Astrocyte (in vitro differentiated cells and primary cell): ENCODE results near the gene CABLES1. TPM values are rescaled to one million over a fixed set of nuclear protein-coding genes. Genes with fewer than 3 reads are reported as not detected.

Source experiments
- DNase-seq: peaks from one replicate; pipeline ENCODE4 v3.0.0-alpha.2; 2010; ENCODE audit warnings: low read depth
- FAIRE-seq: peaks from 2 replicates; lab custom pipeline; 2011; peaks lifted over from hg19 to GRCh38; lab: Jason Lieb, UNC
- H2AFZ ChIP-seq: 2 replicates; pipeline ENCODE4 v1.6.0; 2012; ENCODE audit warnings: low read depth, low read length, inconsistent platforms
- H3K27ac ChIP-seq: 2 replicates; pipeline ENCODE4 v1.5.1; 2011; ENCODE audit warnings: low read depth, low read length, inconsistent platforms
- H3K27me3 ChIP-seq: 2 replicates; pipeline ENCODE4 v1.6.0; 2011; ENCODE audit warnings: low read length, inconsistent platforms; ENCODE audit not compliant: insufficient read depth
- H3K36me3 ChIP-seq: 2 replicates; pipeline ENCODE4 v1.5.1; 2011; ENCODE audit warnings: low read length, inconsistent platforms; ENCODE audit not compliant: insufficient read depth
- H3K4me1 ChIP-seq: 2 replicates; pipeline ENCODE4 v1.5.1; 2011; ENCODE audit warnings: low read length, inconsistent platforms; ENCODE audit not compliant: insufficient read depth
- H3K4me2 ChIP-seq: 2 replicates; pipeline ENCODE4 v1.6.0; 2012; ENCODE audit warnings: low read length, inconsistent platforms
- H3K4me3 ChIP-seq: 2 replicates; pipeline ENCODE4 v1.5.1; 2011; ENCODE audit warnings: low read depth, mild to moderate bottlenecking, low read length, inconsistent platforms; ENCODE audit not compliant: insufficient read depth
- H3K79me2 ChIP-seq: 2 replicates; pipeline ENCODE4 v1.6.0; 2012; ENCODE audit warnings: mild to moderate bottlenecking, low read length, inconsistent platforms; ENCODE audit not compliant: insufficient read depth
- H3K9ac ChIP-seq: 2 replicates; pipeline ENCODE4 v1.6.0; 2012; ENCODE audit warnings: mild to moderate bottlenecking, low read length, inconsistent platforms
- H3K9me3 ChIP-seq: 2 replicates; pipeline ENCODE4 v1.5.1; 2012; ENCODE audit warnings: low read depth, mild to moderate bottlenecking, low read length, inconsistent platforms; ENCODE audit not compliant: insufficient read depth
- H4K20me1 ChIP-seq: 2 replicates; pipeline ENCODE4 v1.6.0; 2012; ENCODE audit warnings: low read length, inconsistent platforms; ENCODE audit not compliant: insufficient read depth
- H3K27ac Mint-ChIP-seq: one replicate; pipeline ENCODE4 v1.8.0; 2021; ENCODE audit warnings: mild to moderate bottlenecking, mixed read lengths; ENCODE audit not compliant: unreplicated experiment
- H3K27me3 Mint-ChIP-seq: one replicate; pipeline ENCODE4 v1.8.0; 2021; ENCODE audit warnings: low read depth, mixed read lengths; ENCODE audit not compliant: unreplicated experiment
- H3K36me3 Mint-ChIP-seq: one replicate; pipeline ENCODE4 v1.8.0; 2021; ENCODE audit warnings: low read depth, mixed read lengths; ENCODE audit not compliant: unreplicated experiment
- H3K4me1 Mint-ChIP-seq: one replicate; pipeline ENCODE4 v1.8.0; 2021; ENCODE audit warnings: low read depth, mixed read lengths; ENCODE audit not compliant: unreplicated experiment
- H3K4me3 Mint-ChIP-seq: one replicate; pipeline ENCODE4 v1.8.0; 2021; ENCODE audit warnings: mild to moderate bottlenecking, moderate library complexity, mixed read lengths; ENCODE audit not compliant: unreplicated experiment
- H3K9me3 Mint-ChIP-seq: one replicate; pipeline ENCODE4 v1.8.0; 2021; ENCODE audit warnings: mild to moderate bottlenecking, mixed read lengths; ENCODE audit not compliant: unreplicated experiment
- EZH2 ChIP-seq: IDR thresholded peaks from 2 replicates; pipeline ENCODE4 v1.6.1; 2012; ENCODE audit warnings: mild to moderate bottlenecking, low read length, inconsistent platforms; ENCODE audit not compliant: insufficient read depth
- total RNA-seq: library from RNA; stranded (reverse); gene quantifications from 2 replicates; pipeline ENCODE4 v1.2.1, GENCODE V29; 2021
- TF ChIP-seq, protein P1 (sequence below): IDR thresholded peaks from 2 replicates; pipeline ENCODE4 v1.5.1; 2011; ENCODE audit warnings: low read depth, mild to moderate bottlenecking, inconsistent platforms, low read length, moderate library complexity; ENCODE audit not compliant: insufficient read depth

The CABLES1 gene
- total RNA-seq, 1 donor from 2014 or later, result 14.5 TPM

DNA sequence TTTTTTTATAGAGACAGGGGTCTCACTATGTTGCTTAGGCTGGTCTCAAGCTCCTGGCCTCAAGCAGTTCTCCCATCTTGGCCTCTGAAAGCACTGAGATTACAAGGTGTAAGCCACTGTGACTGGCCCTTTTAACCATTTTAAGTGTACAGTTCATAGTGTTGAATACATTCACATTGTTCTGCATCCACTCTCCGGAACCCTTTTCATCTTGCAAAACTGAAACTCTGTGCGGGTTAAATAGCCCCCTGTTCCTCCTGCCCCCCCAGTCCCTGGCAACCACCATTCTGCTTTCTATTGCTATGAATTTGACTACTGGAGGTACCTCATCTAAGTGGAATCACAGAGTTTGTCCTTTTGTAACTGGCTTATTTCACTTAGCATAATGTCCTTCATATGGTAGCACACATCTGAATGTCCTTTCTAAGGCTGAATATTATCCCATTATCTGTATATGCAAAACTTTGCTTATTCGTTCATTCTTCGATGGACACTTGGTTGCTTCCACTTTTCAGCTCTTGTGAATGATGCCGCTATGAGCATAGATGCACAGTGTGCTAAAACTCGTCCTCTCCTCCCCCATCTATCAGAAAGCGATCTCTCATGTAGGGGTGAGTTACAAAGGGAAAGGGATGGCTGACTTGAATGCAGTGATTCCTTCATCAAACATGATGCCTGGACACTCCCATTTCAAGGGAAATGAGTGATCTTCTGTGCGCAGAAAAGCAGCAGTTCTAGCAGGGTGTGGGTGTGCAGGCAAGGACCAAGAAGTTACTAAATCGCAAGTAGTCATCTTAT, 30.2 kb downstream of the CABLES1 start:
- H2AFZ ChIP-seq, result no peak overlapping the region
- Mint-ChIP-seq H3K9me3 (no peaks in the 10 kb centered on the region), H3K4me1 (peaks cover 17% of the 10 kb centered on the region), H3K4me3 (no peak overlapping the region), H3K27me3 (peaks cover 4% of the 10 kb centered on the region), H3K27ac (no peak overlapping the region), H3K36me3 (peaks cover 9% of the 10 kb centered on the region)
- FAIRE-seq (no peak), DNase-seq (no peak)
- no peak overlapping the region for H3K4me2 ChIP-seq
- peaks cover 7% of the 10 kb centered on the region for H3K79me2 ChIP-seq
- no peak for TF ChIP-seq EZH2
- TF ChIP-seq, protein P1, sequence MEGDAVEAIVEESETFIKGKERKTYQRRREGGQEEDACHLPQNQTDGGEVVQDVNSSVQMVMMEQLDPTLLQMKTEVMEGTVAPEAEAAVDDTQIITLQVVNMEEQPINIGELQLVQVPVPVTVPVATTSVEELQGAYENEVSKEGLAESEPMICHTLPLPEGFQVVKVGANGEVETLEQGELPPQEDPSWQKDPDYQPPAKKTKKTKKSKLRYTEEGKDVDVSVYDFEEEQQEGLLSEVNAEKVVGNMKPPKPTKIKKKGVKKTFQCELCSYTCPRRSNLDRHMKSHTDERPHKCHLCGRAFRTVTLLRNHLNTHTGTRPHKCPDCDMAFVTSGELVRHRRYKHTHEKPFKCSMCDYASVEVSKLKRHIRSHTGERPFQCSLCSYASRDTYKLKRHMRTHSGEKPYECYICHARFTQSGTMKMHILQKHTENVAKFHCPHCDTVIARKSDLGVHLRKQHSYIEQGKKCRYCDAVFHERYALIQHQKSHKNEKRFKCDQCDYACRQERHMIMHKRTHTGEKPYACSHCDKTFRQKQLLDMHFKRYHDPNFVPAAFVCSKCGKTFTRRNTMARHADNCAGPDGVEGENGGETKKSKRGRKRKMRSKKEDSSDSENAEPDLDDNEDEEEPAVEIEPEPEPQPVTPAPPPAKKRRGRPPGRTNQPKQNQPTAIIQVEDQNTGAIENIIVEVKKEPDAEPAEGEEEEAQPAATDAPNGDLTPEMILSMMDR, result no peak
- H3K4me1 ChIP-seq, result no peaks in the 10 kb centered on the region
- H3K36me3 ChIP-seq, result no peaks in the 10 kb centered on the region
- H3K27ac ChIP-seq, result no peak overlapping the region
- peaks cover 31% of the 10 kb centered on the region for H4K20me1 ChIP-seq
- H3K9me3 ChIP-seq, result no peaks in the 10 kb centered on the region
- no peaks in the 10 kb centered on the region for H3K27me3 ChIP-seq
- H3K9ac ChIP-seq, result no peak overlapping the region
- H3K4me3 ChIP-seq, result no peak overlapping the region

DNA sequence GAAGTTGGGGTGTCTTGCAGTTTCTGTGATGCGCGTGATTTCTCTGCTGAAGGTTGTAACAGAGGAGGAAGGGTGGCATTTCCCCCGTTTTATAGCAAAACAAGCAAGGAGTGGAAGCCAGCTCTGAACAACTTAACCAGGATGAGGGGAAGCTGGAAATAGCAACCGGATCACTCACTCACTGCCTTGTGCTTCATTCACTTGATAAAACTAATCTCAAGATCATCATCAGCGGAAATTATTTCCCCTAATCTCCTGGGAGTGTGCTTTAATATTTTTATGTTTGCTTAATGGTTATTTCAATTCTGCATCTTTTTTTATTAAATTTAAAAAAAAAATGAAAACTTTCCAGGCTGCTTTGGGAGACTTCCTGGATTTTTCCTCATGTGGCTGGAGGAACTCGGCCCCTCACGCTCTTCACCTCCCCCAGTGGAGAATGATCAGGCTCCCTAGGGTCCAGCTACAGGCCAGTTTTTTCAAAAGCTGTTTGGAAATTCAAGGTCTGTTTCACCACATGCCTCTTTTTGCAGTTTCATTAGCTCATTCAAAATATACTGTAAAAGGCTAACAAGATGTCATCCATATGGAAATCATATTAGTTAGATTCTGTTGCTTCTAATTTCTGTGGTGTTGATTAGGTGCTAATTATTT, 31.7 kb downstream of the CABLES1 start:
- H2AFZ ChIP-seq, result no peak overlapping the region
- DNase-seq (no peak), FAIRE-seq (no peak)
- H3K79me2 ChIP-seq, result peaks cover 12% of the 10 kb centered on the region
- Mint-ChIP-seq H3K4me3 (no peak overlapping the region), H3K27me3 (peaks cover 4% of the 10 kb centered on the region), H3K9me3 (no peaks in the 10 kb centered on the region), H3K27ac (peak overlapping the region; percentile 91), H3K36me3 (peaks cover 6% of the 10 kb centered on the region), H3K4me1 (peaks cover 17% of the 10 kb centered on the region)
- no peak overlapping the region for H3K9ac ChIP-seq
- peaks cover 43% of the 10 kb centered on the region for H4K20me1 ChIP-seq
- no peak for TF ChIP-seq EZH2
- TF ChIP-seq, protein P1, result no peak
- H3K4me2 ChIP-seq, result no peak overlapping the region
- no peak overlapping the region for H3K4me3 ChIP-seq
- H3K9me3 ChIP-seq, result no peaks in the 10 kb centered on the region
- H3K4me1 ChIP-seq, result no peaks in the 10 kb centered on the region
- H3K27ac ChIP-seq, result no peak overlapping the region
- no peaks in the 10 kb centered on the region for H3K36me3 ChIP-seq
- H3K27me3 ChIP-seq, result no peaks in the 10 kb centered on the region
